22Rv1 (cell line): ENCODE data around the gene ATP5ME.

Source experiments
- H3K27ac ChIP-seq: fragments of 450-650 bp; 2 replicates; pipeline ENCODE4 v1.5.1; 2017
- ZFX ChIP-seq: fragments of 450-650 bp; IDR thresholded peaks from 2 replicates; pipeline ENCODE4 v1.6.1; 2017; ENCODE audit warnings: antibody characterized with exemption, borderline replicate concordance
- TF ChIP-seq, protein P1 (sequence below): fragments of 450-650 bp; IDR thresholded peaks from 2 replicates; pipeline ENCODE4 v1.5.1; 2017; ENCODE audit warnings: mild to moderate bottlenecking

The ATP5ME gene

GRCh38 chr4:624705-625590 lies 49.1 kb downstream of the ATP5ME start, which contains the start of gene PDE6B:
PDE6B (plus strand) TSS chr4:625573; CDS start chr4:625627, 54 bp downstream.
- H3K27ac ChIP-seq: no peak within 1 kb of the TSS
- no peak for TF ChIP-seq ZFX
- TF ChIP-seq, protein P1, sequence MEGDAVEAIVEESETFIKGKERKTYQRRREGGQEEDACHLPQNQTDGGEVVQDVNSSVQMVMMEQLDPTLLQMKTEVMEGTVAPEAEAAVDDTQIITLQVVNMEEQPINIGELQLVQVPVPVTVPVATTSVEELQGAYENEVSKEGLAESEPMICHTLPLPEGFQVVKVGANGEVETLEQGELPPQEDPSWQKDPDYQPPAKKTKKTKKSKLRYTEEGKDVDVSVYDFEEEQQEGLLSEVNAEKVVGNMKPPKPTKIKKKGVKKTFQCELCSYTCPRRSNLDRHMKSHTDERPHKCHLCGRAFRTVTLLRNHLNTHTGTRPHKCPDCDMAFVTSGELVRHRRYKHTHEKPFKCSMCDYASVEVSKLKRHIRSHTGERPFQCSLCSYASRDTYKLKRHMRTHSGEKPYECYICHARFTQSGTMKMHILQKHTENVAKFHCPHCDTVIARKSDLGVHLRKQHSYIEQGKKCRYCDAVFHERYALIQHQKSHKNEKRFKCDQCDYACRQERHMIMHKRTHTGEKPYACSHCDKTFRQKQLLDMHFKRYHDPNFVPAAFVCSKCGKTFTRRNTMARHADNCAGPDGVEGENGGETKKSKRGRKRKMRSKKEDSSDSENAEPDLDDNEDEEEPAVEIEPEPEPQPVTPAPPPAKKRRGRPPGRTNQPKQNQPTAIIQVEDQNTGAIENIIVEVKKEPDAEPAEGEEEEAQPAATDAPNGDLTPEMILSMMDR: no peak

DNA sequence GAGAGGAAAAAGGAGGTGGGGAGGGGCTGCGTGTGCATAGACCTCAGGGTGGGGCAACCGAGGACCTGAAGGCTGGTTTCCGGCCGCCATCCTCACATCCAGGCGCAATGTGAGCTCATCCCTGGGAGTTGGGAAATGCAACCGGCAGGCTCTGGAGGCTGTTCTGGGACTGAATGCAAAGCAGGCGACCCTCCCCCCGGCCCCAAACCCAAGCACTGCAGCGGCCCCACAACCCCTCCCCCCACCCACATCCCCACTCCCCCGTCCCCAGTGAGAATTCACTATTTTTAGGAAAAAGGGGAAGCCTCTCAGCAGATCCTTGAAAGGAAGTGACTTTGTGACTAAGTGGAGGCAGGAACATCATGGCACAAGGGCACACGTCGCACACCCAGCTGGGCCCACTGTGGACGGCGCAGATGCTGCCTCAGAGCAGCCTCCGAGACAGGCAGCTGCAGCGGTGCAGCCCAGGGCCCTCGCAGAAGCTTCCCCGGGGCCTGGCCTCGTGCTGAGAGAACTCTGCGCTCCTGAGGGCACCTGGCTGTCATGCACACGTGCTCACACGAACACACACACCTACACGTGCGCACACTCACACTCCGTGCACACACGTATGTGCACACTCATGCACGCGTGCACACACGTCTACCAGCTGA lies 50.0 kb downstream of the ATP5ME start:
- no peak overlapping the region for H3K27ac ChIP-seq
- TF ChIP-seq, protein P1: no peak
- no peak for TF ChIP-seq ZFX

DNA sequence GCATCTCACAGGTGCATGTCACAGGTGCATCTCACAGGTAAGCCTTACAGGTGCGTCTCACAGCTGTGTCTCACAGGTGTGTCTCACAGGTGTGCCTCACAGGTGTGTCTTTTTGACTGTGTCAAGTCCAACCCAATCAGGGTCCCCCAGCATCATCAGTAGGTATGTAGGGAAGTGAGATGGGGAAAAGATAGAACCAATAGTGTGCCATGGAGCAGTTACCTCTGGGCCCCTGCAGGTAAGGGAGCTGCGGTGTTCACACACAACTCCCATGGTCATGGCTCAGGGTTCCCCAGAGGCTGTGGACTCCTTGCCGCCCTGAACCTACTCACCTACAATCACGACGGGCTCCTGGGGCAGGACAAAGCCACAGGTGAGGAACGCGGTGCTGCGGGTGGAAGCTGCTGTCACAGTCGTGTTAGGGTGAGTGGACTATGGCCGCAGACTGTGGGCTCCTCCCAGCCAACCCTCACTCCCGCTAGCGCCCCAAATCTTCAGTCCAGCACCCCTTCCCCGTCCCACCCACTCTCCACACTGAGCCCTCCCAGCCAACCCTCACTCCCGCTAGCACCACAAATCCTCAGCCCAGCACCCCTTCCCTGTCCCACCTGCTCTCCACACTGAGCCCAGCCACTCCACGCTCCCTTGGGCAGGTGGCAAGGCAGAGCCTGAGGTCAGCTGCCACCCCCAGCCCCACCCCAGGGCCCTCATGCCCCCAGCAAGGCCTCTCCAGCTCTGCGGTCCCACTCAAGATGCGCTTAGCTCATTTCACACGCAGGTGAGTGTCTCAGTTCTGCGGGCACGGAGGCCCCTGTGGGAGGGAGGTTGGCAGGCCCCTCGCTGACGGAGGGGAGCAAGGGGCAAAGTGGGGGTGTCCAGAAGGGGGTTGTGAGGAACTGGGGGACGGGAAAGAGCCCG lies 50.8 kb downstream of the ATP5ME start:
- TF ChIP-seq, protein P1: no peak
- TF ChIP-seq ZFX: no peak
- no peak overlapping the region for H3K27ac ChIP-seq
